GM10248 (cell line): ENCODE measurements around the gene RTN4IP1.

ENCODE experiments used
- CTCF ChIA-PET: fragments of 300-600 bp; sonication (Branson Sonifier 250); formaldehyde crosslinking; extraction: SDS; loops from one replicate; lab custom pipeline; 2021; ENCODE audit warnings: antibody characterized with exemption; lab: Yijun Ruan, JAX
- POLR2A ChIA-PET: fragments of 350-650 bp; sonication (Branson Sonifier 250); formaldehyde crosslinking; extraction: SDS; loops from one replicate; lab custom pipeline; 2020; ENCODE audit warnings: antibody characterized with exemption; lab: Yijun Ruan, JAX
- DNase-seq: peaks from one replicate; pipeline ENCODE4 v3.0.0; 2012; ENCODE audit errors: extremely low spot score
- CTCF ChIP-seq: IDR thresholded peaks from 2 replicates; pipeline ENCODE4 v1.5.1; 2012; ENCODE audit warnings: mild to moderate bottlenecking, low read depth; ENCODE audit errors: extremely low read depth, missing control alignments, control extremely low read depth

The RTN4IP1 gene

GRCh38 chr6:106527117-106527516, 102.2 kb downstream of the RTN4IP1 start:
- no peak for TF ChIP-seq CTCF
- CTCF ChIA-PET = interaction anchor here (0.9 to 1.8 kb wide), 4 partner anchors 13 to 26 kb away, joined by 3 to 5 read pairs (median 4); no protein-coding TSS in a partner anchor
- no peak for DNase-seq
- POLR2A ChIA-PET = interaction anchor here (0.7 to 0.8 kb wide), 2 partner anchors 15 to 437 kb away, joined by 3 read pairs; no protein-coding TSS in a partner anchor

- POLR2A ChIA-PET = no interaction called here
- CTCF ChIA-PET = interaction anchor here (1.8 to 2.2 kb wide), 2 partner anchors 13 to 14 kb away, joined by 5 to 9 read pairs; no protein-coding TSS in a partner anchor
Observed at GRCh38 chr6:106525882-106526275, 103.4 kb downstream of the RTN4IP1 start.

GRCh38 chr6:106525107-106525881, 104.0 kb downstream of the RTN4IP1 start:
- peak; percentile 49 for DNase-seq
- POLR2A ChIA-PET = no interaction called here
- CTCF ChIA-PET = interaction anchor here (1.2 to 2.2 kb wide), 4 partner anchors 13 to 28 kb away, joined by 3 to 9 read pairs (median 4); no protein-coding TSS in a partner anchor
- TF ChIP-seq CTCF = no peak

More at GRCh38 chr6:106525882-106526275, 103.4 kb downstream of the RTN4IP1 start:
- no peak for DNase-seq
- TF ChIP-seq CTCF = no peak

GRCh38 chr6:106522562-106523250, 106.6 kb downstream of the RTN4IP1 start:
- no peak for DNase-seq
- POLR2A ChIA-PET = interaction anchor here (1.4 kb wide), 1 partner anchor 12 kb away, joined by 4 read pairs; no protein-coding TSS in a partner anchor
- TF ChIP-seq CTCF = no peak
- CTCF ChIA-PET = interaction anchor here (1.2 to 4.2 kb wide), 7 partner anchors 10 to 475 kb away, joined by 3 to 27 read pairs (median 4); no protein-coding TSS in a partner anchor
